Choroid plexus epithelial cell (primary cell): Measurements from ENCODE around the gene AP3B2.
"Not testable (repeated sequence)": the region's sequence is repeated elsewhere in the genome, so short reads cannot be mapped to it uniquely, and the experiment has no call there.

Experiments
- DNase-seq: peaks from one replicate; pipeline ENCODE4 v3.0.0-alpha.2; 2010; ENCODE audit warnings: low read depth
- H3K4me3 ChIP-seq: 2 replicates; pipeline ENCODE4 v1.5.1; 2011; ENCODE audit warnings: low read depth, mild to moderate bottlenecking, control low read depth, low read length, moderate library complexity
- CTCF ChIP-seq: conservative IDR thresholded peaks from 2 replicates; pipeline ENCODE4 v1.5.1; 2011; ENCODE audit warnings: low read depth, mild to moderate bottlenecking, control low read depth, inconsistent platforms, low read length, moderate library complexity

The AP3B2 gene

GRCh38 chr15:82650046-82650670 lies 59.5 kb downstream of the AP3B2 start:
- H3K4me3 ChIP-seq = no peak overlapping the region
- no peak for TF ChIP-seq CTCF
- DNase-seq = no peak

DNA sequence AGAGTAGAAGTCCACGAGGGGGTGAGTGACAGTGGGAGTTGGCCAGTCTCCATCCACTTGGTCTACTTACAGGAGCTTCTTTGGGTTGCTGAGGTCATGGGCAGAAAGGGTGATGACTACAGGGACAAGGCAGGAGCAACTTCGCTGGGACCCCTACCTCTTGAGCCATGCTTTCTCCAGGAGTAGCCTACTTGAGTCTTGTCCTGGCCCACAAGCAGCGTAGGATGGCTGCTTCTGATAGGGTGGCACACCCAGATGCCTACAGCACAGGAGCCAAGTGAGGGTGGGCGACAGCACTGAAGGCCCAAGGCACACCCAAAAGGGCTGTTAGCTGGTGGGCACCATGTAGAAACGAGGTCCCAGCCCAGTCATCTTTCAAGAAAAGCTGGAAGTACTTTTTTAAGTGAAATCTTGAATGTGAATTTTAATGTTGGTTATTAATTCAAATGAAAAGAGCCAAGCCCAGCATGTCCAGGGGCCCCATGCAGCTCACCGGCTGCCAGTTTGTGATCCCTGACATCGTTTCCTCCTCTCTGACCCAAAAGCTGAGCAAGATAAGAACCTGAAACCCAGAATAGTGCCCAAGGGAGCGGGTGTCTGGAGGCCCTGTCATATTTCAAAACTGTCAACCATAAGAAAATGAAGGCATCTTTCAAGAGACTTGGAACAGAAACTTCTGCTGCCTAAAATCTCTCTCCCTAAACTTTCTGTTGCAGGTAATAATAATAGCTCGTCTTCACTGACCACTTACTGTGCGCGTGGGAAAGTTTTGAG lies 60.3 kb downstream of the AP3B2 start:
- H3K4me3 ChIP-seq = no peak overlapping the region
- DNase-seq = no peak
- no peak for TF ChIP-seq CTCF

- H3K4me3 ChIP-seq = peak overlapping the region; percentile 17
- no peak for DNase-seq
- TF ChIP-seq CTCF = no peak
Measured at GRCh38 chr15:82648257-82649103, 61.2 kb downstream of the AP3B2 start.

DNA sequence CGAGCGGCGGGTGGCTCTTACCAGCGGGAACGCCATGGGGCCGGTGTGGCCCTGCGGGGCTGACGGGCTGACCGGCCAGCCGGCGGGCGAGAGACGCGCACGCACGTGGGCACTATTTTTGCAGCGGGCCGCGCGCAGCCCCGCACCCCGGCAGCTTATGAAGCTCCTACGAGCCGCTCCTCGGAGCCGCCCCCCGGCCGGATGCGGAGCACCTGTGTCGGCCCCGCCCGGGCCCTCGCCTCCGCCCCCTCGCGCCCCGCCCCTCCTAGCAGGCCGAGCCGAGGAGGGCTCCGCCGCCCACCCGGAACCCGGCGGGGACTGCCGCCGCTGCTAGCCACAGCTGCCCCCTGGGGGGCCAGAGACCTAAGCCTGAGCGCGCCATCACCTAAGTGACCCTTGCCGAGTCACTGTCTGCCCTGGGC lies 61.8 kb downstream of the AP3B2 start:
- DNase-seq = no peak
- TF ChIP-seq CTCF = no peak
- peak overlapping the region; percentile 39 for H3K4me3 ChIP-seq

- DNase-seq = peak; percentile 19
- H3K4me3 ChIP-seq = peak within 1 kb of the TSS; percentile 39
- no peak for TF ChIP-seq CTCF
Measured at GRCh38 chr15:82647045-82647834, 62.4 kb downstream of the AP3B2 start, which contains the start of gene CPEB1. CPEB1 (minus strand) TSS chr15:82647363; CDS start chr15:82628459, 18,904 bp downstream.

DNA sequence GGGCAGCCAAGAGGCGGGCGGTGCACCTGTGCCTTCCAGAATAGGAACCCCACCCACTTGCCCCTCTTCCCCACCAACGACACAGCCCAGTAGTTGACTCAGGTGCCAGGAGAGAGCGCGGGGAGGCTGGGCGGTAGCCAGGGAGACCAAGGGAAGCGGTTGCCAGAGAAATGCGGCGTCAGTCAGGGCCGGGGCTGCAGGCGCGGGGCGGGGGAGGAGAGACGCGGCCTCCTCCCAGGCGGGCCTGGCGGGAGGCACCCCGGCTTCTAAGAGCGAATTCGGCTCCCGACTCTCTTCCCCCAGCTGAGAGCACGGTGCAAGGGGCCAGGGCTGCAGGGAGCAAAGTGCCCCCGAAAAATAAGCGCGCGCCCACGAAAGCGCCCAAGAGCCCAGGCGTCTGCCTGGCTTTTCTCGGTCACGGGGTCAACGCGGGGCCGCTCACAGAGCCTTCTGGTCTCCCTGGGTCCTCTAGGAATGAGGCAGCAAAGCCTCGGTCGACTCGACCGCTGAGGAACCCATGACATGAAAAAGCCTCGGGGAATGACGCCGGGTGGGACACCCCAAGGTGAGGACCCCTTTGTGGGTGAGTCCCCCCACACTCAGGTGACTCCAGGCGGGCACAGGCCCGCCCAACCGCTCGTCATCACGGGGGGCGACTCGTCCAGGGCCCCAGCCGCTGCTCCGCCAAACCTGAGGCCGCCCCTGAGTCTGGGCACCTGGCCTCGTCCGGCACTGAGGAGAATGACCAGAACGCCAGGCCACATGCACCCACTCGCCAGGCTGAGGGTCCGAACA lies 63.2 kb downstream of the AP3B2 start:
- H3K4me3 ChIP-seq = no peak overlapping the region
- no peak for DNase-seq
- TF ChIP-seq CTCF = no peak

GRCh38 chr15:82644967-82645852 lies 64.5 kb downstream of the AP3B2 start:
- DNase-seq, H3K4me3 ChIP-seq: not testable (repeated sequence)
